ENCODE data around the gene APBA1. TPM values are rescaled to one million over a fixed set of nuclear protein-coding genes. Genes with fewer than 3 reads are reported as not detected.

The APBA1 gene
- total and polyA plus RNA-seq, 2 of the 4 experiments (the other 2 are of a cell fraction): 3.8 to 5.1 TPM

DNA sequence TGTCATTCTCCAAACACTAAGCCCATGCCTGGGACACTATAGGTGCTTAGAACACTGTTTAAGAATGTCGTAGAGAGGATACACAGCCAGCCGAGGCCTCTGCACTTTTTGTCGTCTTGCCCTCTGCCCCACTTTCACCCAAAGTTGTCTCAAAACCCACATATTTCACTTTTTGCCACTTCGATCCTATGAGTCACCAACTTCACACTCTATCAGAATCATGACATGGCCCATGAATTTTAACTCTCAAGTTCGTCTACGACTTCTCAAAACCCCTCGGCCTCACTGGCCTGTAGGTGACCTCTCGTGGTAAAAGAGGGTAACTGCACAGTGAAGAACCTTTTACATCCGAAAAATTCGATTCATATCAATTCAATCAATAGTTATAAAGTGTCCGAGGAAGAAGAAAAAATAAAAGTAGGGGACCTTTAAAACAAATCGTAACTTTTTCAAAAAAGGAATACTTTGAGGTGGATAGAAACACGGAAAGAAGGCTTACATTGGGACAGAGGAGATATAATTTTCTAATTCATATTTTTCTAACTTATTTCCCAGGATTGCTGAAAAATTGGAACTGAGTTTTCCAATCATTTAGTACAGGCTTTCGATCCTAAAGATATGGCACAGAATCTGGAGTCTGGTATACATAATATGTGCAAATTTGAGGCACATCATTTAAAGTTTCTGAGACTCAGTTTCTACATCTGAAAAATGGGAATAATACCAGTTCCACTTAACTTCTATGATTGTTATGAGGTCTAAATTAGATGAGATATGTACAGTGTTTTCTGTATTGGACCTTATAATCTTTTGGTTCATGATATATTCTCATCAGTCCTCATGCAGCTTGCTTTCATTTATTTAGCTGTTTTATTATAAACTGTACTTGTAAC is 122.6 kb downstream of the APBA1 start:
- H3K9me1 ChIP-seq (ENCODE audit: insufficient read depth, low read length): no peaks in the 10 kb centered on the region
- POLR2A ChIA-PET (ENCODE audit: unreplicated experiment): no interaction called here
- H3K18ac ChIP-seq (ENCODE audit: low read depth, low read length): no peak overlapping the region
- WGBS, 2 experiments (ENCODE audit: extremely low coverage in 2 of 2, insufficient read length in 1 of 2): 0% methylated on average over 1 of the region's 14 CpGs; no CpG with 5 or more reads in 1 of the 2 experiments
- no peak overlapping the region for H2AK9ac ChIP-seq (replicated peaks; ENCODE audit: low read depth, low read length, poor library complexity)
- dilution Hi-C loops (cut with HindIII; ENCODE audit: low sequenced_read_pairs, unreplicated experiment): no loop called here
- in situ Hi-C loops (cut with MboI; ENCODE audit: low sequenced_read_pairs): loop anchor here (5.0 to 25.0 kb wide), 3 partner anchors 127 to 688 kb away; no protein-coding TSS in a partner anchor
- H3K4me3 ChIP-seq (ENCODE audit: insufficient read depth, low read depth, low read length): no peak overlapping the region
- H3K9ac ChIP-seq (ENCODE audit: low read depth, low read length): no peak overlapping the region
- H3K4me1 ChIP-seq (ENCODE audit: control insufficient read depth, insufficient read depth, low read length): no peaks in the 10 kb centered on the region
- H3K9me3 ChIP-seq (ENCODE audit: control insufficient read depth, insufficient read depth, low read length): no peaks in the 10 kb centered on the region
- no peak overlapping the region for H2BK15ac ChIP-seq (ENCODE audit: low read depth, low read length)
- H3K27ac ChIP-seq (ENCODE audit: insufficient read depth, low read length): no peak overlapping the region
- peak overlapping the region; percentile 5 for H2AFZ ChIP-seq (replicated peaks; ENCODE audit: low read length, poor library complexity)
- peak; percentile 93 for ATAC-seq (ENCODE audit: low read depth)
- H4K91ac ChIP-seq (ENCODE audit: insufficient read depth, low read depth, low read length): no peak overlapping the region
- no peak overlapping the region for H4K5ac ChIP-seq (ENCODE audit: low read depth, low read length)
- H3K4me2 ChIP-seq (ENCODE audit: low read depth, low read length): no peak overlapping the region
- intact Hi-C loops (cut with micrococcal nuclease): loop anchor here (2.0 to 5.0 kb wide), 2 partner anchors 127 to 497 kb away; no protein-coding TSS in a partner anchor
- peak; percentile 81 for TF ChIP-seq CTCF (conservative IDR thresholded peaks at IDR 0.05; ENCODE audit: low read depth, low read length)
- TF ChIP-seq MXI1 (IDR thresholded peaks at IDR 0.05; ENCODE audit: borderline replicate concordance, low read depth, low read length): no peak
- TF ChIP-seq SMC3 (IDR thresholded peaks at IDR 0.05; ENCODE audit: low read depth, low read length): peak; percentile 85
- TF ChIP-seq NFE2L2 (IDR thresholded peaks at IDR 0.05; ENCODE audit: low read depth, low read length): no peak
- TF ChIP-seq RAD21 (IDR thresholded peaks at IDR 0.05; ENCODE audit: low read length): peak; percentile 77
- peak; percentile 46; the same call in 1 of the 2 replicates for TF ChIP-seq FOS (IDR thresholded peaks at IDR 0.05; ENCODE audit: low read depth, low read length)
- no peak overlapping the region for H3K4ac ChIP-seq (ENCODE audit: low read depth, low read length)
- no peaks in the 10 kb centered on the region for H3K27me3 ChIP-seq (ENCODE audit: control insufficient read depth, insufficient read depth, low read length)
- H3K79me1 ChIP-seq (ENCODE audit: low read depth in 1 of 2, low read length in 2 of 2): no peaks in the 10 kb centered on the region
- no peak overlapping the region for H2BK120ac ChIP-seq (ENCODE audit: low read depth, low read length)
- H3K36me3 ChIP-seq (ENCODE audit: control insufficient read depth, insufficient read depth, low read length): no peaks in the 10 kb centered on the region
- no TSS peak for BruUV-seq (replicated peaks)
- H4K8ac ChIP-seq (ENCODE audit: low read depth in 2 of 2, low read length in 2 of 2): no peak overlapping the region
- CTCF ChIA-PET: interaction anchor here (0.9 to 4.1 kb wide), 2 partner anchors 14 to 127 kb away, joined by 3 to 17 read pairs; no protein-coding TSS in a partner anchor
- H2AK5ac ChIP-seq (ENCODE audit: low read depth, low read length): no peak overlapping the region
- H3K14ac ChIP-seq (replicated peaks; ENCODE audit: low read depth, low read length): no peak overlapping the region
- H3K23ac ChIP-seq (ENCODE audit: low read depth, low read length): no peak overlapping the region
- H4K20me1 ChIP-seq (ENCODE audit: insufficient read depth, low read length): no peaks in the 10 kb centered on the region; the same call in 1 of the 2 replicates
- no peak overlapping the region for H2BK5ac ChIP-seq (ENCODE audit: low read depth, low read length, poor library complexity, severe bottlenecking)
- H2BK20ac ChIP-seq (ENCODE audit: low read depth, low read length): no peak overlapping the region
- DNase-seq: peak; percentile 61
- no peak overlapping the region for H3K56ac ChIP-seq (ENCODE audit: extremely low read depth, insufficient read depth, low read length)

Measured in IMR-90 (cell line).